WI38 (cell line): ENCODE data around the gene BCL2L15.

Experiments
- H3K4me3 ChIP-seq: 2 replicates; pipeline ENCODE4 v1.5.1; 2011; ENCODE audit warnings: low read depth, mild to moderate bottlenecking, control low read depth, low read length
- TF ChIP-seq, protein P1 (sequence below): IDR thresholded peaks from 2 replicates; pipeline ENCODE4 v1.5.1; 2012; ENCODE audit warnings: low read depth, mild to moderate bottlenecking, control low read depth, low read length

Gene BCL2L15

GRCh38 chr1:113918243-113918642, 30.9 kb upstream of the BCL2L15 start:
- no peak overlapping the region for H3K4me3 ChIP-seq
- TF ChIP-seq, protein P1, sequence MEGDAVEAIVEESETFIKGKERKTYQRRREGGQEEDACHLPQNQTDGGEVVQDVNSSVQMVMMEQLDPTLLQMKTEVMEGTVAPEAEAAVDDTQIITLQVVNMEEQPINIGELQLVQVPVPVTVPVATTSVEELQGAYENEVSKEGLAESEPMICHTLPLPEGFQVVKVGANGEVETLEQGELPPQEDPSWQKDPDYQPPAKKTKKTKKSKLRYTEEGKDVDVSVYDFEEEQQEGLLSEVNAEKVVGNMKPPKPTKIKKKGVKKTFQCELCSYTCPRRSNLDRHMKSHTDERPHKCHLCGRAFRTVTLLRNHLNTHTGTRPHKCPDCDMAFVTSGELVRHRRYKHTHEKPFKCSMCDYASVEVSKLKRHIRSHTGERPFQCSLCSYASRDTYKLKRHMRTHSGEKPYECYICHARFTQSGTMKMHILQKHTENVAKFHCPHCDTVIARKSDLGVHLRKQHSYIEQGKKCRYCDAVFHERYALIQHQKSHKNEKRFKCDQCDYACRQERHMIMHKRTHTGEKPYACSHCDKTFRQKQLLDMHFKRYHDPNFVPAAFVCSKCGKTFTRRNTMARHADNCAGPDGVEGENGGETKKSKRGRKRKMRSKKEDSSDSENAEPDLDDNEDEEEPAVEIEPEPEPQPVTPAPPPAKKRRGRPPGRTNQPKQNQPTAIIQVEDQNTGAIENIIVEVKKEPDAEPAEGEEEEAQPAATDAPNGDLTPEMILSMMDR = no peak

DNA sequence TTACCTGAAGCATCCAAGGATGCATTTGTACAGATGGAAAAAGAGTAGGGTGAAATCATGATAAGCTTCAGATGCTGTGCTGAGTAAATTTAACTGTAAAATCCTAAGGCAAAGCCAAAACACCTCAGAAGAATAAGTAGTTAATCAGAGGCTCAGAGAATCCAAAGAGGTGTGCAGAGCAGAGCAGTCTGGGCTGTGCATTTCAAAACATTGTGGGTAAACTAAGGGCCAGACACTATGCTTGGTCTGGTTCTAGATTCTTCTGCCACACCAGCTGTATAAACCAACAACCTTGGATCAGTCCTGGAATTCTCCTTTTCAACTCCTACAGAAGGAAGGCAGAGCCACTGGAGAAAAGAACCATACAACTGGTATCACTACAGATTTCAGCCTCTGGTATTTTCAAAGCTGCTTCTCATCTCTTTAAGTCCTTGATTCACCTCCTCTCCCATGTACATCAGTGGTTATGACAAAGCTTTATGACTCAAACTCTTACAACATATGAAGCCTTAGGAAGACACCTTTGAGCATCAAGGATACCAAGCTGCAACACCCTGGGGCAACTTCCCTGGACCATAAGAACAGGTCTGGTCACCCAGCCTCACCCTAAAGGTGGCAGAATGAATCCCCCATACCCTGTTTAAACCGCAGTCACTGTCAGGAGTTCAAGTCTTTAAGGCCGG, 30.2 kb upstream of the BCL2L15 start:
- TF ChIP-seq, protein P1 = no peak
- H3K4me3 ChIP-seq = no peak overlapping the region

GRCh38 chr1:113916974-113917373, 29.6 kb upstream of the BCL2L15 start:
- TF ChIP-seq, protein P1 = no peak
- no peak overlapping the region for H3K4me3 ChIP-seq

DNA sequence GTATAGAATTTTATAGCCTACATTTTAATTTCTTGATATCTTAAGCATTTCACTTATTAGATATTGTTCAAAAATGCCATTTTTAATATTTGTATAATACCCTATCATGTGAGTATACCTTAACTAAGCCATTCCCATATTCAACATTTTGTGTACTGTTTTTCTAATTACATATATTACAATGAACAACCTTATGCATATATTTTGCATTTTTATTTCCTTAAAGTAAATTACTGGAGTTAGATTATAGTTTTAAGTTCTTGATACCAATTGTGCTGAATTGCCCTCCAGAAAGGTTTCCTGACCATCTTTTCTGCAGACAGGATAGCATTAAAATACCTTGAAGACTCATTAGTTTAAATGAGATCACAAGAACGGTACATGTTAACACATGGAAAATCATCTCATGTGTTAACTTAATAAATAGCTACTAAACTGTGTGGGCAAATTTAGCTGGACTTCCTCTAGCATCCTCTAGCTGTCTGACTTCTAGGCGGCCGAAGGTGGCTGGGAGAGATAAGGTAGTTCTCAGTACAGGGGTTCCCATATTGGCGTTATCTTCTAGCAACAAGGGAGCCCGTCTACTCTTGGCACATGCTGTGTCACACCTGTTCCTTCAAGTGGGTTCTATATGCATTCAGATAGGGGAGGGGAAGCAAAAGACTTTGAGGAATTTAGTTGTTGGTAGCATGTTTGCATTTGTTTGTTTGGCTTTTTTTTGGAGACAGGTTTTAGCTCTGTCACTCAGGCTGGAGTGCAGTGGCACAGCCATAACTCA, 26.7 kb upstream of the BCL2L15 start:
- TF ChIP-seq, protein P1 = no peak

DNA sequence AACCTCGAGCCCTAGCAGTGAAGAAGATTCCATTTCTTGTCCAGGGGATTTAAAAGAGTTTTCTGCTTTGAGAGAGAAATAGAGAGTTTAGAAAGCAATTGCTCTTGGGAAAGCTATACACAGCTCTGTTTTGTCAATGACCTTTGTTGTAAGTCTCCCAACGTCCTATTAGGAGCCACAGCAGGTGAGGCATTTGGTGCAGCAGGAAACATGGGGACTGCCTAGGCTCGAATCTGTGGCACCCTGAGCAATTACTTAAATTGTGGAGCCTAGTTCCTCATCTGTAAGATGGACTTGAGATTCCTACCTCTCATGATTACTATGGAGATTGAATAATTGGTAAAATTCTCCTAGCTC, 25.9 kb upstream of the BCL2L15 start:
- TF ChIP-seq, protein P1 = no peak

More for the DNA sequence above, 26.7 kb upstream of the BCL2L15 start:
- H3K4me3 ChIP-seq = no peak overlapping the region

DNA sequence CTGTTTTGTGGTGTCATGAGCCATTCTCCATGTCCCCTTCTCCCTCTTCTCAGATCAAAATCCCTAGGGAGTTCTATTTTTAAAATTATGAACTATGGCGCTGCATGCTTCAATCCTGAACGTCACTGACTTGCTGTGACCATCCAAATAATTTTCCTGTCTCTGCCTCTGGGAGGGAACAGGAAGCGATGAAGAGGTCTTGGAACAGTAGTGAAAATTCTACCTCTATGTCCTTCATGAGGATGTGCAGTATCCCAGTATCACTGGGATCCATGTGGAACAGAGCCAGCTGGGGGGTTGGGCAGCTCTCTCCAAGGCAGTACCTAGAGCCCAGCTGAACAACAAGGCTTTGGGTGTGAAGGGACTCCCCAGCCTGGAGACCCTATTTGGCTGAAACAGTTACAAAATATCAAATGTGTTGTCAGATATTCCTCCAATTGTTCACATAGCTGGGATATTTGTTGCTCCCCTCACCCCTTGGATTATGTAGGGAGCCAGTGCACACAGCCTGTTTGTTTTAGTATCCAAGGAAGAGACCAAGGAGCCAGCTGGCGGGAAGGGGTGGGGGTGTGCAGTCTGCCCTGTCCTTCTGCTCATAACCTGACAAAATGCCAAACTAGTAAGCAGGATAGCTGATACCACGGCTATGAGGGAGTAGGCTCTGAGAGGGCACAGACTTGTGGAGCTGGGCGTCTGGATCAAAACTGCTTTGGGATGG, 25.4 kb upstream of the BCL2L15 start:
- TF ChIP-seq, protein P1 = no peak

More for the DNA sequence above, 25.9 kb upstream of the BCL2L15 start:
- H3K4me3 ChIP-seq = no peak overlapping the region

More for the DNA sequence above, 25.4 kb upstream of the BCL2L15 start:
- H3K4me3 ChIP-seq = no peak overlapping the region
